HS-27A (cell line): ENCODE measurements around the gene PALM.
"Not testable (repeated sequence)": the region's sequence is repeated elsewhere in the genome, so short reads cannot be mapped to it uniquely, and the experiment has no call there.

ENCODE experiments used
- DNase-seq: peaks from one replicate; pipeline ENCODE4 v3.0.0-alpha.2; 2012; ENCODE audit warnings: low read depth, missing footprints

PALM gene

DNA sequence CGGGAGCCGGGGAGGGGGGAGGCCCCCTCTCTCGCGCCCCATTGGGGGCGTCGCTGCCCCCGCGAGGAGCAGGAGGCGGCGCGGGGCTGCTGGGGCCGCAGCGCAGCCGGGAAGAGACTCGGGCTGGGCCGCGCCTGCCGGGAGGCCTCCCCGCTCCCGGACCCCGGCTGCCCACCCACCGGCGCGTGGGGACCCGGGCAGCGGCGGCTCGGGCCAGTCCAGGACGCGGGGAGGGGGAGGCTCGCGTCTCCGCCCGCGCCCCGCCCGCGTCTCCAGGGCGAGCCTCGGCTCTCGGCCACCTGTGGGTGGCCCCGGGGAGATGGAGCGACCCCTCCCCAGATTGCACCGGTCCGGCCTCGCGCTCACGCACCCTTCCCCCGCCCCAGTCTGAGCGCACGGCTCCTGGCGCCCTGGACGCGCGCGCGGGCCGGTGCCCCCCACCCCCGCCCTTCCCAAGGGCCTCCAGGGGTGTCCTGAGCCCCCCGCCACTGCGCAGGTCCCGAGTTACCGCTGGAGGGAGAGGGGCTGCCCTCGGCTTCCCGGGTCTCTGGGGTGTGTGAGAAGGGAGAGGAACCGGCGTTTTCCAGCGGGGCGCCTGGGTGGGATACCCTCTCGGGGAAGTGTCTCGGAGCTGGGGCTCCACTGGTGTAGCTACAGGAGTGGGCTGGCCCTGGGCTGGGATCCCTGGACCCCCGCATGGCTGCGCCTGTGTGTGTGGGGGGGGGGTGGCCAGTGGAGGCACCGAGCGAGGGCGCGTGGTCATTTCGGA, 645 bp downstream of the PALM start:
- DNase-seq: no peak

- DNase-seq: no peak
These were observed 1.3 kb downstream of the PALM start for GRCh38 chr19:709965-710571.

DNA sequence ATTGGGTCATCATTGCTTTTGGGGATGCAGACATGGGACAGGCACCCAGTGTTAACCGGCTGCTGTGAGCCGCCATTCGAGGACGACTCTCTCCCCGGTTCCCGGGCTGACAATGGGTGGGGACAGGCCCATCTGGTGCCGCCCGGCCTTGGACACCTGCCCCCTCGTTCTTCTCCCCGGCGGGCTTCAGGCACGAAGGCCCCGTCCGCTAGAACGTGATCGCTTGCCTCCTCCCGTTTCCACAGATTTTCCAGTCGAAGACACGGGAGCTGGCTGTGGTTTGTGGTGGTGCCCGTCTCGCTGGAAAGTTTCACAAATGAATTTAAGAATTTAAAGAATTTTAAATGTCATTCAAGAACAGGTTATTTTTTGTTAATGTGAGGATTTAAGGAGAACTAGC, 2.0 kb downstream of the PALM start:
- no peak for DNase-seq

DNA sequence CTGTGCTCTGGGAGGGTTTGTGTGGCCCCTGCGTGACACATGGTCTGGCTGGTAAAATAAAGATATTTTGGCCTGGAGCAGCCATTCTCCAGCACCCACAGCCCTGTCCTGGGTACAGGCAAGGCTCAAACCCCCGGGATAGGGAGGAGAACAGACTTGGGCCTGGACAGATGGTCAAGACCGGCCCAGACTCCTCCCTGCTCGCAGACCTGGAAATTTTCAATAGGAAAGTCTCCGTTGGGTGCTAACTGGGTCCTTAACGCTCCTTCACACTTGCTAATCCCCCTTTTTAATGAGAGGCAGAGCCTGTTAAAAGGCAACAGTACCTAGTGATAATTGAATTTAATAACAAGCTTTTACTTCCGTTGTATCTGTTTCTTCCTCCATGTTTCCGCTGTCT, 2.5 kb downstream of the PALM start:
- DNase-seq: no peak

DNA sequence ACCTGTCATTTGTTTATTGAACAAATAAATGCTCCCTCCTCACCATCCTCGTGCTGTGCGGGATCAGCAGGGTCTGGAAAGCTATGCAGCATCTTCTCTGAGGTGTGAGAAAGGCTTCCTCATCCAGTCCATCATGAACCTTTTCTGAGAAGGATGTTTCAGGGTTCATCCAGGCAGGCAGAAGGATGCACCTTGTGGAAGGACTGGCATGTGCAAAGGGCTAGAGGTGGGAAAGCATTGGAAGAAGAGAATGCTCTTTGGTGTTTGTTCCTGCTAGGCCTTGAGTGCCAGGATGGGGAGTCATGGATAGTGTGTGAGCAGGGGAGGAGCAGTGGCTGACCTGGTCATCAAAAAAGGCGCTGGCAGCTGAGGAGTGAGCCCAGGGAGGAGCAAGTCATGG, 6.6 kb downstream of the PALM start:
- DNase-seq: no peak

GRCh38 chr19:718251-718951, 9.7 kb downstream of the PALM start:
- no peak for DNase-seq

DNA sequence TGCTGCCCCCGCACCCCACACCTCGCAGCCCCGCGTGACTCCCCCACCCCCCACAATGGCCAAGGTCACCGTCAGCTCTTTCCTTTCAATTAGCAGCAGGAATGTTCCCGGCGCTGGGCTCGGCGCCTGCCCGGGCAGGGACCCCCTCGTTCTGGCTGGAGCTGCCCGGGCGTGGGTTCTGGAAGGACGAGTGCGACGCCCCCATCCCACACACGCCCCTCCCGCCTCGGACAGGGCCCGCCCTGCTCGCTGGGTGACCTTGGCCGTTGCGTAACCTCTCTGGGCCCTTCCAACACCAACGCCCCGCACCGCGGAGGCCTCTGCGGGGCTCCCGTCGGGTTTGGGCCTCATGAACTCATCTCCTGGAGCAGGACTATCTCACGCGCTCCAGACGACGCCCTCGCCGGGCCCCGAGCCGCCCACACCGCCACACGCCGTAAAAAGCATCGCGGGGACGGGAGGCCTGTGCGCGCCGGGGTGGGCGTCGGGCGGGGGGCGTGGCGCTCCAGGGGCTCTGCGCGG, 10.3 kb downstream of the PALM start:
- DNase-seq: no peak

DNA sequence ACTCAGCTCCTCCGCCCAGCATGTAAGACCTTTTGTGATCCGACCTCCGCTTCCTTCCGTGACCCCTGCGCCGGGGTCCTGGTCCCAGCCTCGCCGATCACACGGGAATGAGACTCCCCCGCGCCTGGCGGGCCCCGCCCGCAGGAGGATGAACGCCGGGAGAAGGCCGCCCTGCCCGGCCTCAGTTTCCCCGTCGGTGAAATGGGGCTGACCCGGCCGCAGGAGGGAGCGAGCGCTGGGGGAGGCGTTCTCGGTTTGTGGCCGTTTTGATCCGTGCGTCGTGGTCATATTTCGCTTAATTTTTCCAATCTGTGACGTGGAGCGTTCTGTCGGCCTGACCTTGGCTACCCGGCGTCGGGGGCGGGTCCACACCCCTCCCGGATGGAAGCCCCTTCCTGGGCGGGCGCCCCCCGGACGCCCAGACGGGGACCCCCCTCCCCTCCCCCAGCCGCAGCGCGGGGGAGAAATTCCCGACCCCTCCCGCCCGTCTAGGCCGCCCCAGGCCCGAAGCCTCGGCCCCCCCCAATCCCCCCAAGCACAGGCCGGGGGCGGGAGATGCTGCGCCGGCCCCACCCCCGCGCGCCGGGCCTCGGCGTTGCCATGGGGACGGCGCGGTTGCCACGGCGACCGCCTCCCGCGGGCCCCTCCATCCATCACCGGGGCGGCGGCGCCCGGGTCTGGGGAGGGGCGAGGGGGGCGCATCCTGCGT, 11.1 kb downstream of the PALM start:
- DNase-seq: no peak

DNA sequence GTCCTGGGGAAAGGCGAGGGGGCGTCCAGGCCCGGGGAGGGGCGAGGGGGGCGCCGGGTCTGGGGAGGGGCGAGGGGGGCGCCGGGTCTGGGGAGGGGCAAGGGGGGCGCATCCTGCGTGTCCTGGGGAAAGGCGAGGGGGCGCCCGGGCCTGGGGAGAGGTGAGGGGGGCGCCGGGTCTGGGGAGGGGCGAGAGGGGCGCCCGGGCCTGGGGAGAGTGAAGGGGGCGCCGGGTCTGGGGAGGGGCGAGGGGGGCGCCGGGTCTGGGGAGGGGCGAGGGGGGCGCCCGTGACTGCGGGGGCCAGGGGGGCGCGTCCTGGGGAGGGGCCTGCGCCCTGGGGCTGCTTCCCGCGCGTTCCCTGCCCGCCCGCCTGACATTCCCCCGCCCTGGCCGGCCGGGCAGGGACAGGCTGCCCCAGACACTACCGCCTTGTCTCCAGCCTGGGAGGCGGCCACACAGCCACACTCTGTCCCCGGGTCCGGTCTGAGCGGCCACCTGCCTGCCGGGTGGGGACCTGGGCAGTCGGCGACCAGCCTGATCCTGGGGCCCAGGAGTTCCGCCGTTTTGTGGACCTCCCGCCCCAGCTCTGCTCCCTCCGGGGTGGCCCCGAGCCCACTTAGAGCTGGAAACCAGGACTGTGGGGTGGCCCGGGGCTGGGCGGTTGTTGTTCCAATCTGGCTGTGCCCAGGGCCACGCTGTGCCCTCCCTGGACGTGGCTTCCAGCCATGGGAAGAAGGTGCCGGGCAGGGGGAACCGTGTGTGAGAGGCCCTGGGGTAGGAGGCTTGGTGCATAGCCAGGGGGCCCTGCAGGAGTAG, 11.8 kb downstream of the PALM start:
- DNase-seq: no peak

- no peak for DNase-seq
These were observed 13.9 kb downstream of the PALM start for GRCh38 chr19:722553-723101.

DNA sequence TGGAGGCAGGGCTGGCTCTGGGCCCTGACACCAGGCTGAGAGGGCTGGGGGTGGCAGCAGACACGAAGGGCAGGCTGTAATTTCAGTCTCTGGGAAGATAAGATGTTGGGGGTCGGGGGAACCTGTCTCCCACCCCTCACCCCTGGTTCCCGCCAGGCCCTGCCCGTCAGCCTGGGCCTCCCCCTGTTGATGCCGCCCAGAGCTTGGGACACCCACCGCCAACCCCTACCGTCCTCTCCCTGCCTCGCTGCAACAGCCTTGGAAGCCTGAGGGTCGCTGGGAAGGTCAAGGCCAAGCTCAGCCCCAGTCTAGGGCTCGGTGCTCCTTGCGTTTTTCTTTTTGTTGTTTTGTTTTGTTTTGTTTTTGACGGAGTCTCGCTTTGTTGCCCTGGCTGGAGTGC, 14.5 kb downstream of the PALM start:
- no peak for DNase-seq

DNA sequence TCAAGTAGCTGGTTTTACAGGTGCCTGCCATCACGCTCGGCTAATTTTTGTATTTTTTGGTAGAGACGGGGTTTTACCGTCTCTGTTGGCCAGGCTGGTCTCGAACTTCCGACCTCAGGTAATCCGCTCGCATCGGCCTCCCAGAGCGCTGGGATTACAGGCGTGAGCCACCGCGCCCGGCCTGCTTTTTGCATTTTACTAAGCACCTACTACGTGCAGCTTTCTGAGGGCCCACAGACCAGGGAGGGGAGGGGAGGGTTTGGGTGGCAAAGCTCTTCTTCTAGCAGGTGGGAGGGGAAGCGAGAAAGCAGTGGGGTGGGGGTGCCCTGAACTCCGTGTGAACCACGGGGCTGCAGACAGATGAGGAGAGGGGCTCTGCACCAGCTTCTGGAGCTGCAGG, 15.0 kb downstream of the PALM start:
- DNase-seq: no peak

DNA sequence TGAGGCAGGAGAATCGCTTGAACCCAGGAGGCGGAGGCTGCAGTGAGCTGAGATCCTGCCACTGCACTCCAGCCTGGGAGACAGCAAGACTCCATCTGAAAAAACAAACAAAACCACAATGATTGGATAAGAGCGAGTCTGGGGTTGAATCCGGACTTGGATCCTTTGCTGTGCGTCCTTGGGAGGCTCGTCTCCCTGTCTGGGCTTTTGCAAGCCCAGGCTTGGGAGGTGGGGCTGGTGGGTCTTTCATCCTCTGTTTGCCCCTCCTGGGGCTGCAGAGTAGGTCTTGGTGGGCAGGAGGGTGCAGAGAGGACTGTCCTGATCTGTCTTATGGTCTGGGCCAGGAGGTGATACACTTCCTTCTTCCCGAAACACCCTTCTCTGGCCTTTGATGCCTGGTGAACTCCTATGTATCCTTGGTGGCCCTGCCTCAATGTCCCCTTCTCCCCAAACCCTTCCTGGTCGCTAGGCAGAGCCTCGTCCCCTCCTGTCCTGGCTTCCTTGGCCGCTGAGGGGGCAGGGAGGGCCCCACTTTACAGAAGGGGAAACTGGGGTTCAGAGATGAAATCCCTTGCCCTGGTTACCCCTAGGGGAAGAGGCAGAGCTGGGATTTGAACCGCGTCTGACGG, 16.8 kb downstream of the PALM start:
- no peak for DNase-seq

DNA sequence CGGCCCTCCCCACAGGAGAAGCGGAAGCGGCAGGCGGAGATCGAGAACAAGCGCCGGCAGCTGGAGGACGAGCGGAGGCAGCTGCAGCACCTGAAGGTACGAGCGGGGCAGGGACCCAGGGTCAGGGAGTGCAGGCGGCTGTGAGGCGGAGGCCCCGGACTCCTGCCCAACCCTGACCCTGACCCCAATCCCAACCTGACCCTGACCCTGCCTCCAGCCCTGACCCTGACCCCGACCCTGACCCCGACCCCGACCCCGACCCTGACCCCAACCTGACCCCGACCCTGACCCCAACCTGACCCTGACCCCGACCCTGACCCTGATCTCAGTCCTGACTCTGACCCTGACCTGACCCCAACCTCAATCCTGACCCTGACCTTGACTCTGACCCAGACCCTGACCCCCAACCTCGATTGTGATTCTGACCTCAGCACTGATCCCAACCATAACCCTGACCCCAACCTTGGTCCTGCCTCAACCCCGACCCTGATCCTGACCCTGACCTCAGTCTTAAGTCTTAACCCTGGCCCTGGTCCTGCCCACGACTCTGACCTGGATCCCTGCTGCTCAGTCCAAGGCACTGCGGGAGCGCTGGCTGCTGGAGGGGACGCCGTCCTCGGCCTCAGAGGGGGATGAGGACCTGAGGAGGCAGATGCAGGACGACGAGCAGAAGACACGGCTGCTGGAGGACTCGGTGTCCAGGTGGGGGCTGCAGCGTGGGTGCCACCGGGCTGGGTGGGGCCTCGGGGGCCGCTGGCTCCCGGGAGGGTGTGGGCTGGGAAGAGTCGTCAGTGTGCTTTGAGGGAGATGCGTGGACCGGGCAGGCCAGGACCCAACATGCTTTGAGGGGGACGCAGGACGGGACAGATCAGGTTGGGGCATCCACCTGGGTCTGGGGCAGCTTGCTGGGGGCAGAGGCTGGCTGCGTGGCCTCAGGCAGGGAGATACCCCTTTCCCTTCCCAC, 18.5 kb downstream of the PALM start:
- DNase-seq: no peak

DNA sequence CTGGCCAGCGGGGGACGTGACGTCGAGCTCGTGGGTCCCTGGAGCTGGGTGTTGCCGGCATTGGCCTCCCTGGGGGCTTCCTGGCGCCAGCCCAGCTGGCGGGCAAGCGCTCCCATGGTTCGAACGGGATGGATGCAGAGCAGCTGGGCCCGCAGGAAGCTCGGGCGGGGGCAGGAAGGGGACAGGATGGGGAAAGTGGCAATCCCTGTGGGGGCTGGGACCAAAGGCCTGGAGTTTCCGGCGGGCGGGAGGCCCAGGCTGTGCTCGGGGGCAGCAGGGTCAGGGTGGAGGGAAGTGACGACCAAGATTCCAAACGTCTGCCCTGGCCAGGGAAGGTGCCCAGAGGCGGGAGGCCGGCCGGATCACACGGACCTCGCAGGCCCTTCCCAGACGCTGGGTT, 19.3 kb downstream of the PALM start:
- no peak for DNase-seq

DNA sequence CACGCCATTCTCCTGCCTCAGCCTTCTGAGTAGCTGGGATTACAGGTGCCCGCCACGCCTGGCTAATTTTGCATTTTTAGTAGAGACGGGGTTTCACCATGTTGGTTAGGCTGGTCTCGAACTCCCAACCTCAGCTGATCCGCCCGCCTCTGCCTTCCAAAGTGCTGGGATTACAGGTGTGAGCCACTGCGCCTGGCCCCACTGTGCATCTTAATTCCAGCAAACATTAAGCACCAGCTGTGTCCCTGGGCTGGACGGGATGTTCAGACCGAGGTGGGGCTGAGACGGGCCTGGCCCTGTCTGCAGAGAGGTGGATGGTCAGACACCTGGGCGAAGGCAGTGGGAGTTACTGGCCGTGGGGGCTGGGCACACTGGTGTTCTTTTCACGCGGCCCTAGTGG, 20.8 kb downstream of the PALM start:
- DNase-seq: not testable (repeated sequence)

GRCh38 chr19:729965-730668, 21.4 kb downstream of the PALM start:
- no peak for DNase-seq

DNA sequence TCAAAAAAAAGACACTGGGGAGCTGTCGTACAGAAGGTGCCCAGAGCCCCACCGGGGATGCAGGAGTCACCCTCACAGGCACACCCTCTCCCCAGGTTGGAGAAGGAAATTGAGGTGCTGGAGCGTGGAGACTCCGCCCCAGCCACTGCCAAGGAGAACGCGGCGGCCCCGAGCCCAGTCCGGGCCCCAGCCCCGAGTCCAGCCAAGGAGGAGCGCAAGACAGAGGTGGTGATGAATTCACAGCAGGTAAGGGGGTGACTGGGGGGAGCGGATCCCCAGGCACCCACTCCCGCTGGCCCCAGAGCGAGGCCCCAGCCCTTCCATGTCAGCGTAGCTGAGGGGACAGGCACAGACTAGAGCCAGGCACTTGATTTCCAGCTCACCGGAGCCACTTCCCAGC, 22.3 kb downstream of the PALM start:
- no peak for DNase-seq
